Hepatic stellate cell (primary cell): ENCODE measurements around the gene STPG1.
"Not testable (repeated sequence)": the region's sequence is repeated elsewhere in the genome, so short reads cannot be mapped to it uniquely, and the experiment has no call there.

Experiments
- DNase-seq: peaks from one replicate; pipeline ENCODE4 v3.0.0; 2011; ENCODE audit warnings: low spot score

The STPG1 gene, protein sequence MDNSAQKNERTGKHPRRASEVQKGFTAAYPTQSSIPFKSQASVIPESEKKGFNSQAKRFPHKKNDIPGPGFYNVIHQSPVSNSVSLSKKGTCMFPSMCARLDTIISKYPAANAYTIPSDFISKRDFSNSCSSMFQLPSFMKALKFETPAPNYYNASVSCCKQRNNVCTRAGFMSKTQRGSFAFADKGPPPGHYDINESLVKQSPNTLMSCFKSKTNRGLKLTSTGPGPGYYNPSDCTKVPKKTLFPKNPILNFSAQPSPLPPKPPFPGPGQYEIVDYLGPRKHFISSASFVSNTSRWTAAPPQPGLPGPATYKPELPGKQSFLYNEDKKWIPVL

DNA sequence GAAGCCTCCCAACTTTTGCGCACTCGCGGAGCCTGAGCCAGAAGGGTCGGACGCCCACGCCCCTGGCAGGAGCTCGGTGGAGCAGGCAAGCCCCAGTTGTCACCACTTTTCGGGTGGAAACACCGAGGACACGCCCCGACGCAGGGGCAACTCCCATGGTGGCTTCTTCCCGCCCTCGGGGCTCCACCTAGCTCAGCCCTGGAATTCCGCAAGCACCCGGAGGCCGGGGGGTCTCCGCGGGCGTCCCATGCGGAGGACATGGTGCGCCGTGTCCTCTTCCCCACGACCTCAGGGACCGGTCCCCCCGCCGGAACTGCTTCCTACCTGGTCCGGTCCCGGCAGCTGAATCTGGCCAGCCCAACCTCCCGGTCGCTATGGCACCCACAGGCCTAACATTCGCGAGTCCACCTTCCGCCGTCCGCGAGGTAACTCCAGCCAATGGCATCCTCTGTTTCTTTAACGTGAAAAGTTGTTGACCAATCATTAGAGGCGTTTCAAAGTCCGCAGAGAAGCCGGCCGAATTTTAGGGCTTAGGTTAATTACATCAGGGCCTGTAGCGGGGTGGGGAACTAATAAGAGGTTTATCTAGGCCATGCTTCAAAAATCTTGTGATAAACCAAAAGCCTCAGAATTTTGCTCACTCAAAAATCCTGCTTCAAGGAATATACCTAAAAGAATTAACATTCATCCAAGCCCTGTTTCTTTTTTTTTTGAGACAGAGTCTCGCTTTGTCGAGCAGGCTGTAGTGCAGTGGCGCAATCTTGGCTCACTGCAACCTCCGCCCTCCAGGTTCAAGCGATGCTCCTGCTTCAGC lies at the start of gene STPG1:
Gene STPG1 (minus strand): TSS at position 433 of the 814 bp plus-strand sequence. CDS start 12,394 bp downstream, outside the sequence.
- peak; percentile 98 for DNase-seq

DNA sequence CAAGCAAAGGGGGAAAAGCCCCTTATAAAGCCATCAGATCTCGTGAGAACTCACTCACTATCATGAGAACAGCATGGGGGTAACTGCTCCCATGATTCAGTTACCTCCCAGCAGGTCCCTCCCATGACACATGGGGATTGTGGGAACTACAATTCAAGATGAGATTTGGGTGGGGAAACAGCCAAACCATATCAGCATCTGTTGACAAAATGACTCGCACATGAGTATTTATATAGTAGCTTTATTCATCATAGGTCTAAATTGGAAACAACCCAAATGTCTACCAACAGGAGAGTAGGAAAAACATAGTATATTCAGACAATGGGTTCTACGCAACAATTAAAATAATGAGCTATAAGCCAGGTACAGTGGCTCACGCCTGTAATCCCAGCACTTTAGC lies 48.5 kb upstream of the STPG1 start:
- not testable (repeated sequence) for DNase-seq

GRCh38 chr1:24459551-24460266 lies 46.1 kb upstream of the STPG1 start:
- DNase-seq = no peak

GRCh38 chr1:24457866-24458265 lies 44.3 kb upstream of the STPG1 start:
- no peak for DNase-seq

- DNase-seq = no peak
Observed at GRCh38 chr1:24455272-24455671, 41.7 kb upstream of the STPG1 start.

GRCh38 chr1:24454673-24455072 lies 41.1 kb upstream of the STPG1 start:
- no peak for DNase-seq

DNA sequence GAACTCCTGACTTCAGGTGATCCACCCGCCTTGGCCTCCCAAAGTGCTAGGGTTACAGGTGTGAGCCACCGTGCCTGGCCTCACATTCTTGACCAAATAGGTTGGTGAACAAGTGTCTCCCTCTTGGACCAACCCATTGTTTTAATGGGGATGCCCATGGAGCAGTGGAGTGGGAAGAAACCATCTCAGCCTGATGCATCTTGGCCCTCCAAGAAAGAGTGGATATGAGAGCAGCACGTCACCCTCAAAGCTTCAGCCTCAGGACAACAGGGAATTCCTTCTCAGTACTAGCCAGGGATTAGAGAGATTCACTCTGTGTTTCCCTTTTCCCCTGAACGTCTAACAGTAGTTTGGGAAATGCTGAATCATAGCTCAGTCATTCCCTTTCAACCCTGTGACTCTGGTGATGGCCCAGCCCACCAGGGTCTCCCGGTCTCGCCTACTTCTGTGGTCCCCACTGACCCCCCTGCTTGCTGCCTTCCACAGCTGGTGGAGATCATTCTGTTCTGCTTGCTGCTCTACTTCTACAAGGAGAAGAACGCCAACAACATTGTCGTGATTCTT lies 39.4 kb upstream of the STPG1 start:
- no peak for DNase-seq

DNA sequence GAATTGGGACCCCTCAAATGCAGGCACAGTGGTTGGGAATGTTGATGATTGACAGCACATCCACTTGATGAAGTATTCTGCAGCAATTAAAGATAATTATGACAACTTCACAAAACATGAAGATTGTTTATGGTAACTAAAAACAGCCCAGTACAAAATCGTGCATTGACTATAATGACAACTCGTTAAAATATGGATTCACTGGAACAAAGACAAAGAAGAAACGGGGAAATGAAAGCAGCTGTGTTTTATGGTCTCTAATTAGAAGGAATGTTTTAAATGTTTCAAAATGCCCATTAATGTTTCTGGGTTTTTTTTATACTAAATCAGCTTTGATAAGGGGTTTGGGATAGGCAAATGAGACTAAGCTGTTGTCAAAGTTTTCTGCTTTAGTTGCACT lies 38.2 kb upstream of the STPG1 start:
- DNase-seq = no peak

DNA sequence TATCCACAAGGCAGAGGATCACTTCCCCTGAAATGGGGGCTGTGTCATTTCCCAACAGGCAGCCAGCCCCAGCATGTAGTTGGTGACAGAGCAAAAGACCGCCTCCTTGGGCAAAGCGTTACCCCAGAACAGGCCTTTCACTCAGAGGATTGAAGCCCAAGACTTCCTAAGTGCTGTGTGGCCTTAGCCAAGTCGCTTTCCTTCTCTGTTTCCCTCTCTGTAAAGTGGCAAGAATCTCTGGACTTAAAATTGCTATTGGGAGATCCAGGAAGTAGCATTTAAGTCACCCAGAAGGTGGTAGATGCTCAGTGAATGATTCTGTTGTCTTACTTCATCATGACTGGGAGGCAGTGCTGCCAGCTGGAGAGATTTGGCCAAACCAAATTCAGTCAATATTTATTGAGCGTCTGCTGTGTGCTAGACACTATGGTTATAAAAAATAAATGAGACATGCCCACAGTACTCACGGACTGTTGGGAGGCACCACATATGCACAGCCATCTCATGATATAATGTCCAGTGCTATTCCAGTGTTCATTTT lies 37.3 kb upstream of the STPG1 start:
- no peak for DNase-seq

DNA sequence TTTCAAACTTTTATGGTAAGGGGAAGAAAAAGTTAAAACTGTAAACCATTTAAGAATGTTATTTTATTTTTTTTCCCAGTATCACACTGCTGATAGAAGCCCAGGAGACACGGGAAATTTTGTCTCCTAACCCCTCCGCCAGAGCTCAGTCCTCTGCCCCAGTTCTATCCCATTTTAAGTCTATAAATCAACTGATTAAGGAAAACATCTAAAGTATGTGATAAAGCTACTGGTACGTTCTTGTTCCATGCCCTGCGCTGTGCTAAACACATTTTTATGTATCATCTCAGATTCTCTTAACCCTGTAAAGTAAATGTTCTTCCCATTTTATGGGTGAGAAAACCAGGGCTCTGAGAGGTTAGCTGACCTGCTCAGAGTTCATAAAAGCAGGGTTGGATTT lies 36.7 kb upstream of the STPG1 start:
- DNase-seq = no peak

DNA sequence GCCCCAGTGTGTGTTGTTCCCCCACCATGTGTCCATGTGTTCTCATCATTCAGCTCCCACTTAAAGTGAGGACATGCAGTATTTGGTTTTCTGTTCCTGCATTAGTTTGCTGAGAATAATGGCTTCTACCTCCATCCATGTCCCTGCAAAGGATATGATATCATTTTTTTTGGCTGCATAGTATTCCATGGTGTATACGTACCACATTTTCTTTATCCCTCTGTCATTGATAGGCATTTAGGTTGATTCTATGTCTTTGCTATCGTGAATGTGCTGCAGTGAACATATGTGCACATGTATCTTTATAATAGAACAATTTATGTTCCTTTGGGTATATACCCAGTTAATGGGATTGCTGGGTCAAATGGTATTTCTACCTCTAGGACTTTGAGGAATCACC lies 32.9 kb upstream of the STPG1 start:
- DNase-seq = not testable (repeated sequence)

DNA sequence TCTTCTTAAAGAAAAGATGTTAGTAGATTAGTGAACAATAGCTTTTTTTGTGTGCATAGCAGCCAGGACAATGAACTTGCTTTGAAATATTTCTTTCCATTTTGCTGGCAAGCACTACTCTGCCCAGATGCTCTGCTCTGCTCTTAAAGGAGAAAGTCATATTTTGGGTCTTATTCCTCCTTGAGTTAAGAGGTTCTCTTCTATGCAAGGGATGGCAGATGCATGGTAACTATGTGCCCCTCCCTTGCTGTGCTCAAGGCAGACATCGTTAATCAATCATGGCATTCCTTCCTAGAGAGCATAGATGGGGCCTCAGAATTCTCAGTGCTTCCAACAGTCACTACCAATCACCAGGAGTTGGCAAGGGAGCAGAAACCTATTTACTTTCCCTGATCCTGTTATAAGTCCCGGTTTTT lies 29.7 kb upstream of the STPG1 start:
- DNase-seq = no peak

DNA sequence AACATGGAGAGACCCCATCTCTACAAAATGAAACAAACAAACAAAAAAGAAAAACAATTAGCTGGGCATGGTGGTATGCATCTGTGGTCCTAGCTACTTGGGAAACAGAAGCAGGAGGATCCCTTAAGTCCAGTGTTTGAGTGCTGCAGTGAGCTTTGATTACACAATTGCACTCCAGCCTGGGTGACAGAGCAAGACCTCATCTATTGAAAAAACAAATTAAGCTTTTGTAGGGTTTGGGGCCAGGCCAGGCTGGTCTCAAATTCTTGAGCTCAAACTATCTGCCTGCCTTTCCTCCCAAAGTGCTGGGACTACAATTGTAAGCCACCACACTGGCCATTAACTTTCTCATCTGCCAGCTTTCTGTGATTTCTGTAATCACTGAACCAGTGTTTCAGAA lies 29.2 kb upstream of the STPG1 start:
- no peak for DNase-seq

GRCh38 chr1:24441996-24442668 lies 28.6 kb upstream of the STPG1 start:
- DNase-seq = no peak

DNA sequence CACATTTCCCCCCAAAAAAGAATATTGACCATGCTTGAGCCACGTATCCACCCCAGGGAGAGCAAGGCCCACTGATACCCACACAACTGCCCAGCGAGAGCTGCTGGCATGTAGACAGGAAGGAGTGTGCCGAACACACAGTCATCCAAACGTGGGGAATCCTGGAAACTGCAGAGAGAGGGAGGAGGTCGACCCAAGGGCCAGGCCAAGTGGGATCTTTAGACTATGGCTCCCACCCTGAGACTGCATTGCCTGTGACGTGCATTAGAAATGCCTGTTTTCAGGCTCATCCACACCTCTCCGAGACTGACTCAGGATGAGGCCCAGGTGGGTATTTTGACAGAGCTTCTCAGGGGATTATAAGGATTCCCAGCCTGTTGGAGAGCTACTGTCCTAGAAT lies 27.9 kb upstream of the STPG1 start:
- DNase-seq = no peak

DNA sequence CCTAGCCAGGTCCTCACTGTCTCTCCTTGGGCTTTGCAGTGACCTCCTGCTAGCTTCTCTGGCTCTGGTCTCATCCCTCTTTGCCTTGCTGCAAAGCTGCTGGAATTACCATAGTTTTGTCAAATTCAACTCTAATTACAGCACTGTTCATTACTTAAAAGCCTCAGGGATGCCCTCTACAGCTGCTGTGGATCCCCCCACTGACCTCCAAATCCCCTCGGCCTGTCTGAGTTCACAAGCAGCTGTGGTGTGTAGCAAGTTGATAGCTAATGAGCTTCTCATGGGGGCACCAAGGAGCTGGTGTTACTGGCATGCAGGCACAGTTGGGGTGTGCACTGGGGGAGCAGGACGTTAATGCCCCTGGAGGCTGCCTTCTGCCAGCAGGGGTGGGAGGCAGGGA lies 26.9 kb upstream of the STPG1 start:
- DNase-seq = no peak

GRCh38 chr1:24438423-24438901 lies 24.9 kb upstream of the STPG1 start:
- peak; percentile 64 for DNase-seq

- DNase-seq = no peak
Observed at GRCh38 chr1:24437631-24438396, 24.2 kb upstream of the STPG1 start.

- DNase-seq = no peak
Observed at GRCh38 chr1:24435782-24436365, 22.3 kb upstream of the STPG1 start.

DNA sequence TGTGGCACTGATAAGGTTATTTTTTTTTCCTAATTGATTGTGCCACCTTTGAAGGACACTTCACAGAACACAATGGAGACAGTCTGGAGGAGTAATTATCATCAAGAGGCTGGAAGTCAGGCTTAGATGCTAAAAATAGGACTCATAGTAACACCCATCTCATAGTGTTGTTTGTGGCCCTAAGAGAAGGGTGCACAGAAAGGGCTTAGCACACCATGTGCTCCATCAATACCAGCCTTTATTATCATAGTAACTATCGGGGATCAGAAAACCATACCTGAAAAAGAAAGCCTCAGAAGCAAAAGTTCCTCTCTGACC lies 13.9 kb upstream of the STPG1 start:
- DNase-seq = no peak
